Measurements from ENCODE around the gene ADGRD1. TPM values are rescaled to one million over a fixed set of nuclear protein-coding genes. Genes with fewer than 3 reads are reported as not detected.

Gene ADGRD1
- total RNA-seq, 1 donor from 2014 or later: 11.0 TPM

DNA sequence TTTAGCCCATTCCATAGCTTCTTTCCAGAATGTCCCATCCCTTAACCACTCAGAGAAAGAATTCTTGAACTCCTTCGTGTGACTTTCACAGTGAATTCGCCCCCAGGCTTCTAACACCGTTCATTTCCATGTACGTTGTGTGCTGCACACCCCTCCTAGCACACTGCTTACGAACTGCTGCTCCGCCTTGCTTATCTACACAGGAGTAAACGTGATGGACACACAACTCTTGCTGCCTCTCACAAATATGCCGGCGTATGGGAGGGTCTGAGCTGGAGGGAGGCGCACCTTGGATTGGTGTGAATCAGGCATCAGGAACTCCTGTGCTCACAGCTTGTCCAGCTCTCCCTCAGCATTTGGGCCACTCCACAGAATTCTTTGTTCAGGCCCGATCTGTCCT lies 3.9 kb upstream of the ADGRD1 start:
- Mint-ChIP-seq H3K27ac (no peak overlapping the region), H3K4me1 (ENCODE audit: unreplicated experiment) (peaks cover 24% of the 10 kb centered on the region), H3K4me3 (no peak overlapping the region), H3K27me3 (peaks cover 22% of the 10 kb centered on the region), H3K36me3 (peaks cover 4% of the 10 kb centered on the region), H3K9me3 (peaks cover 7% of the 10 kb centered on the region)
- DNase-seq (ENCODE audit: extremely low spot score, unreplicated experiment): no peak
- TF ChIP-seq CTCF (conservative IDR thresholded peaks at IDR 0.05): no peak

- Mint-ChIP-seq H3K27me3 (peaks cover 18% of the 10 kb centered on the region), H3K9me3 (no peaks in the 10 kb centered on the region), H3K4me3 (no peak overlapping the region), H3K36me3 (no peaks in the 10 kb centered on the region), H3K27ac (no peak overlapping the region), H3K4me1 (ENCODE audit: unreplicated experiment) (peaks cover 24% of the 10 kb centered on the region)
- no peak for DNase-seq (ENCODE audit: extremely low spot score, unreplicated experiment)
- no peak for TF ChIP-seq CTCF (conservative IDR thresholded peaks at IDR 0.05)
Observed at GRCh38 chr12:130951636-130952035, 2.1 kb upstream of the ADGRD1 start.

- H3K4me3 Mint-ChIP-seq: peak overlapping the region; percentile 25
- no peak overlapping the region for H3K27ac Mint-ChIP-seq
- DNase-seq (ENCODE audit: extremely low spot score, unreplicated experiment): no peak
- peaks cover 18% of the 10 kb centered on the region for H3K27me3 Mint-ChIP-seq
- no peaks in the 10 kb centered on the region for H3K9me3 Mint-ChIP-seq
- peaks cover 24% of the 10 kb centered on the region for H3K4me1 Mint-ChIP-seq (ENCODE audit: unreplicated experiment)
- H3K36me3 Mint-ChIP-seq: no peaks in the 10 kb centered on the region
- TF ChIP-seq CTCF (conservative IDR thresholded peaks at IDR 0.05): no peak
Observed at GRCh38 chr12:130952171-130952954, 1.3 kb upstream of the ADGRD1 start.

- no peaks in the 10 kb centered on the region for H3K9me3 Mint-ChIP-seq
- DNase-seq (ENCODE audit: extremely low spot score, unreplicated experiment): no peak
- peaks cover 31% of the 10 kb centered on the region for H3K4me1 Mint-ChIP-seq (ENCODE audit: unreplicated experiment)
- H3K27me3 Mint-ChIP-seq: peaks cover 18% of the 10 kb centered on the region
- H3K4me3 Mint-ChIP-seq: peak overlapping the region; percentile 67
- no peak overlapping the region for H3K27ac Mint-ChIP-seq
- H3K36me3 Mint-ChIP-seq: no peaks in the 10 kb centered on the region
- TF ChIP-seq CTCF (conservative IDR thresholded peaks at IDR 0.05): no peak
Observed at GRCh38 chr12:130954544-130954831, 781 bp downstream of the ADGRD1 start.

DNA sequence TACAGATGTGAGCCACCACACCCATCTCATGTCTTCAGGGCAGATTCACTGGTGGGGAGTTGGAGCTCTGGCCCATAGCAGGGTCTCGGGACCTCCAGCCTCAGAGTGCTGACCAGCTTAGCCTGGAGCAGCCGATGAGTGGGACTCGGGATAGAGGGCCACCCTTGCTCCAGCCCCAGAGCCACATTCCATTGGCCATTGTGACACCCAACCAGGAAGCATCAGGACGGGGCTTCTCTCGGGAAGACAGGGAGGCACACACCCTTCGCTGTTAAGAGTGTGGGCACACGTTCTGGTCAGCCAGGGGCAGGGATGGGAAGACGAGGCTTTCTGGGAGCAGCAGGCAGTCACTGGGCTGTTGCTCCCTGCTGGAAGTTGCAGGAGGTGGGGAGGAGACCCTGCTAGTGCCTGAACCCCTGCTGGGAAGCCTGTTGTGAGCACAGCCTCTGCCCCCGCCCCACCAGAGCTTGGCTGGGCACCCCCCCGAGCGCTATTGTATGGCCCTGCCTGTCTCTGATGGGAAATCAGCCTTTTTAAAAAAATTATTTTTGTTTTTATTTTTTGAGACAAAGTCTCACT lies 1.6 kb downstream of the ADGRD1 start:
- no peak for DNase-seq (ENCODE audit: extremely low spot score, unreplicated experiment)
- Mint-ChIP-seq H3K4me1 (ENCODE audit: unreplicated experiment) (peaks cover 31% of the 10 kb centered on the region), H3K36me3 (no peaks in the 10 kb centered on the region), H3K27me3 (peaks cover 18% of the 10 kb centered on the region), H3K27ac (no peak overlapping the region), H3K9me3 (no peaks in the 10 kb centered on the region), H3K4me3 (no peak overlapping the region)
- TF ChIP-seq CTCF (conservative IDR thresholded peaks at IDR 0.05): no peak
